Measurements from ENCODE around the gene DOCK4. TPM values are rescaled to one million over a fixed set of nuclear protein-coding genes. Genes with fewer than 3 reads are reported as not detected.

Gene DOCK4
- total RNA-seq, 1 donor from 2014 or later = 13.9 TPM

DNA sequence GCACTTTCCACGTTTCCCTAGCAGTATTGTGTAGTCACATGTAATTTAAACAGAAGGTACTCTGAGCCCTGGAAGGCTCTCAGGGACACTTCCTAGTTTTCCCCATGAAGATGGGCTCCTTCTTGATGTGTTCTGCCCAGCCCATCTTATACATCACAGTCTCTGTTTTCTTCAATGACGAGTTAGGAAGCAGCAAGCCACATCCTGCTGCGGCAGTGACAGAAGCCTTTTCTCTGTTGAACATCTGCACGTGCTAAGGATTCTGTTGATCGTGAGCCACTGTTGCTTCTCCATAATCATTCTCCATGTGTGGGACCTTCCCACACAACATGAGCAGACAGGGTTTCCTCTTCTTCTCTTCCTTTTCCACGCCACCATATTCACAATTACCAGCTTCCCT lies 346.0 kb downstream of the DOCK4 start:
- ATAC-seq (no peak), DNase-seq (no peak)
- intact Hi-C loops (cut with micrococcal nuclease) = no loop called here

- ATAC-seq (no peak), DNase-seq (no peak)
- intact Hi-C loops (cut with micrococcal nuclease) = loop anchor here (10.0 kb wide), 1 partner anchor 104 kb away; no protein-coding TSS in a partner anchor
Measured at GRCh38 chr7:111858331-111858730, 347.9 kb downstream of the DOCK4 start.

- intact Hi-C loops (cut with micrococcal nuclease) = loop anchor here (10.0 kb wide), 1 partner anchor 101 kb away; no protein-coding TSS in a partner anchor
- ATAC-seq (peak; percentile 75), DNase-seq (no peak)
Measured at GRCh38 chr7:111855842-111856227, 350.4 kb downstream of the DOCK4 start.

- peak; percentile 93 for ATAC-seq
- intact Hi-C loops (cut with micrococcal nuclease) = loop anchor here (10.0 kb wide), 1 partner anchor 100 kb away; no protein-coding TSS in a partner anchor
- no peak for DNase-seq
Measured at GRCh38 chr7:111855161-111855841, 350.9 kb downstream of the DOCK4 start.

- DNase-seq (no peak), ATAC-seq (no peak)
- intact Hi-C loops (cut with micrococcal nuclease) = loop anchor here (10.0 kb wide), 1 partner anchor 99 kb away; no protein-coding TSS in a partner anchor
Measured at GRCh38 chr7:111853201-111853990, 352.8 kb downstream of the DOCK4 start.

DNA sequence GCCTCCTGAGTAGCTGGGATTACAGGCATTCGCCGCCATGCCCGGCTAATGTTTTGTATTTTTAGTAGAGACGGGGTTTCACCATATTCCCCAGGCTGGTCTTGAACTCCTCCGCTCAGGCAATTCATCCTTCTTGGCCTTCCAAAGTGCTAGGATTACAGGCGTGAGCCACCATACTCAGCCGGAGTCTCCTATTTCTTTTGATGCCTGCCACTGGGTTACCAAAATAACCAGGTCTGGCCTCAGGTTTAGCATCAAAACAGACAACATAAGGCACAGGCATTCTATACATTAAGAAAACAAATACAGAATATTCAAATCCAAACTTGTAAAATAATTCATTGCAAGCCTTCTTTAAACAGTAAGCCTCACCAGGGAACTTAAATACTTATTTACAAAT lies 354.1 kb downstream of the DOCK4 start:
- ATAC-seq = no peak

DNA sequence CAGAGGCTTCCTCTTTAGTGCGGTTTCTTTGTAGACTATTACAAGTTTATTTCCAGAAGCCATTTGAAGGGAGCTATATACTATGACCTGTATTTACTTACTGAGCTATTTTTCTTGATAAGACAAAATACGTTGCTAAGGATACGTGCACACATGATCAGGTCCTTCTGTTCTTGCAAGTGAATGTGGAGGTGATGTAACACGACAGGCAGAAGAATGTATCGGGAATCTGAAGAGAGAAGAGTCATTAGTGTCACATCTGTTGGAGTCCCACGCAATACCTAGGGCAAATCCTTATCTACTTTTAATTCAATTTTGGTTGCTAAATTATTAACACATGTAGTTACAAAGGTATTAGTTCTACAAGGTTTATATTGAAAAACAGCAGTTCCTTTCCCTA lies 359.3 kb downstream of the DOCK4 start:
- ATAC-seq (no peak), DNase-seq (no peak)
- intact Hi-C loops (cut with micrococcal nuclease) = no loop called here

More for the DNA sequence above, 354.1 kb downstream of the DOCK4 start:
- intact Hi-C loops (cut with micrococcal nuclease) = loop anchor here (10.0 kb wide), 1 partner anchor 97 kb away; no protein-coding TSS in a partner anchor
- no peak for DNase-seq

GRCh38 chr7:111845853-111846252 lies 360.3 kb downstream of the DOCK4 start:
- intact Hi-C loops (cut with micrococcal nuclease) = no loop called here
- no peak for DNase-seq
- ATAC-seq = no peak

GRCh38 chr7:111844904-111845671 lies 361.1 kb downstream of the DOCK4 start:
- intact Hi-C loops (cut with micrococcal nuclease) = no loop called here
- ATAC-seq (no peak), DNase-seq (no peak)

DNA sequence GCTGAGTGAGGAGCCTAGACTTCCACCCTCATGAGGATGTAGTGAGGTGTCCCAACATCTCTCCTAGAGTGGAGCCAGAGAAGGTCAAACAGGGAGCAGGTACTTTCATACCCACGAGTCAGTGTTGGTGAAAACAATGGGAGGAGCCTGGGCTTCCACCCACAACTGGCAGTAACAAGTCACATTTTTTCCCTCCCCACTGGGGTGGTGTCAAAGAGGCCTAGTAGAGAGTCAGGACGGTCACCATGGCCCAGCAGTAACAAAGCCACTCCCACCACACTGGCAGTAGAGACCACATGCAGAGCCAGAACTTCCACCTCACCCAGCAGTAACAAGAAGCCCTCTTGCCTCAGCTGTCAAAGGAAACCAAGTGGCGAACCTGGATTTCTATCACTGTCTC lies 363.7 kb downstream of the DOCK4 start:
- ATAC-seq (no peak), DNase-seq (no peak)
- intact Hi-C loops (cut with micrococcal nuclease) = no loop called here

DNA sequence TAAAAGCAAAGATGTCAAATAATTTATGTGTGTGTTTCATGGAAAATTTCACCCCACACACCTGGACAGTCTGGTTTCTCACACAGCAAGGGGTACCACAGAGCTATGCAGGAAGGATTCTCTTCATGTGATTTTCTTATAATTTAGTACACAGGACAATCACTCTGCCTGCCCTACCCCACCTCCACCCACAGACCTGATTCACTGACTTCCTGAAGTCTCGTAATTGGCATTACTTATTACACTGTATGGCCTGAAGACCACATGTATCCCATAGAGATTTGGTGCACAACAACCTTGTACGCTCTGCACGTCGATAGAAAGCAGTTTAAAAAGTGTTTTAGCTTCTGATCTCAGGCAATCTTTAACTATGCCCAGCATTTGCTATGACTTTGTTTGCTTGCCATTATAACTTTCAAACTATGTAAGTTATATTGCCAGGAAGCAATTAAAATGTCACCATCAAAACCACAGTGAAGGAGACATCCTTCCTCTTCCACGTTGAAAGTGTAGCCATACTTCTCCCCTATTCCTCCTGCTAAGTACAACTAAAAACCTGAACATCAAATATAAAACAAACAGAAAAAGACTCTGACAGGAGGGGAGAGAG lies 364.5 kb downstream of the DOCK4 start:
- no peak for ATAC-seq
- intact Hi-C loops (cut with micrococcal nuclease) = no loop called here

DNA sequence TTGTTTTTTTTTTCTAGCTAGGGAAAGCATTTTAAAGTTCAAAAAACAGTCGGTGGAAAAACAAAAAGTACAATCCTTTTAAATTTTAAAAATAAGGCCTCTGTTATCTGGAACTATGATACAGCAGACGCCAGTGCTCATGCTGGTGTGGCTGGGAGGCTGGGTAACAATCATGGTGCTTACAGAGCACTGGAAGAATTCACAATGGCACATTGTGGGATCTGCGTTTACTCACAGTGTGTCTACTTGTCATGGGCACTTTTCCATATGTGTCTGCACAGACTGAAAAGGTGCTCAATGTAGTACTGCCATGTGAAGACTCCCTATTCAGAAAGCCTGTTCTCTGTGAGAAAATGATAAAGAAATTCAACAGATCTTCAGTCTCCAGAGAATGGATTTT lies 365.7 kb downstream of the DOCK4 start:
- ATAC-seq (no peak), DNase-seq (no peak)
- intact Hi-C loops (cut with micrococcal nuclease) = no loop called here

More for the DNA sequence above, 364.5 kb downstream of the DOCK4 start:
- DNase-seq = no peak

GRCh38 chr7:111839261-111839660 lies 366.9 kb downstream of the DOCK4 start:
- intact Hi-C loops (cut with micrococcal nuclease) = no loop called here
- ATAC-seq = no peak
- no peak for DNase-seq

GRCh38 chr7:111836592-111836991 lies 369.6 kb downstream of the DOCK4 start:
- no peak for DNase-seq
- intact Hi-C loops (cut with micrococcal nuclease) = no loop called here
- ATAC-seq = no peak

- intact Hi-C loops (cut with micrococcal nuclease) = no loop called here
- ATAC-seq (peak; percentile 70), DNase-seq (no peak)
Measured at GRCh38 chr7:111835066-111835465, 371.1 kb downstream of the DOCK4 start.

DNA sequence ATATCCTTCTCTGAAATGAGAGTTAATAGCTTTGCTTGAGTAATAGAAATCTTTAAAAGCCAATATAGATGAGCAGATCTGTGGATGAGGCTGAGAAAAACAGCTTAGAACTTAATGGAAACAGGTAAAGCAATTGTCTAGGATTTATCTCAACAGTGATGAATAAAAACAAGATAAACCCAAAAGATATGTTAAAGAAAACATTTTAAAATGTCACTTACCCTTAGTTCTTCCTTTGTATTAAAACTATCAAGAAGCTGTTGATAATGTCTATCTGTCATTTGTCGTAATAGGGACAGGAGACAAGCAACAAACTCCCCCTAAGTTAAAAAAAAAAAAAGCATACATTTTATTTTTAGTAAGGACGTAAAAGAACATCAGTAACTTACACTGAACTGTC lies 371.8 kb downstream of the DOCK4 start:
- no peak for DNase-seq
- intact Hi-C loops (cut with micrococcal nuclease) = no loop called here
- no peak for ATAC-seq

- DNase-seq (no peak), ATAC-seq (no peak)
- intact Hi-C loops (cut with micrococcal nuclease) = no loop called here
Measured at GRCh38 chr7:111833466-111833865, 372.7 kb downstream of the DOCK4 start.

DNA sequence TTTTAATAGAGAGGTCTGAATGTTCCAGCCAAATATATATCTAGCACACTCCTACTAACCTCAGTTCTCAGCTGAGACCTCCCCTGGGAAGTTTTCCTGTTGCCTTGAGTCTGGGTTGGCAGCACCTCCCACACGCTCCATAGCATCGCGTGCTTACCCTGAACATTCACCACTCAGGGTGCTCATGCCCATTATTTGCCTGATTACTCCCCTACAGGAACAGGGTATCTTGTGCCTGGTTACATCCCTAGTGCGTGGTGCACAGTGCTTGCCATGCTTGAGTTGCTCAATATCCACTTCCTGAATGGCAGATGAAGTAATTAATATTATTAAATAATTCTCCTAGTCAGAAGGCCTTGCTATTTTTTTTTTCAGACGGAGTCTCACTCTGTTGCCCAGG lies 374.0 kb downstream of the DOCK4 start:
- intact Hi-C loops (cut with micrococcal nuclease) = no loop called here
- no peak for ATAC-seq
- DNase-seq = no peak

GRCh38 chr7:111829221-111829620 lies 377.0 kb downstream of the DOCK4 start:
- intact Hi-C loops (cut with micrococcal nuclease) = no loop called here
- DNase-seq (no peak), ATAC-seq (no peak)
